GM19238 (cell line): ENCODE results near the gene PCDHA10.

Experiments
- DNase-seq: peaks from one replicate; pipeline ENCODE4 v3.0.0; 2011; ENCODE audit warnings: low spot score; ENCODE audit not compliant: insufficient read length

Gene PCDHA10

GRCh38 chr5:140883927-140884697 is 28.4 kb downstream of the PCDHA10 start:
- DNase-seq = no peak

GRCh38 chr5:140916325-140916724 is 60.6 kb downstream of the PCDHA10 start:
- no peak for DNase-seq
